NCI-H446 (cell line): ENCODE data around the gene CCP110.

ENCODE experiments used
- DNase-seq, 2 experiments: peaks; one replicate each; lab custom pipeline; 2025; lab: John Stamatoyannopoulos, UW

Gene CCP110

DNA sequence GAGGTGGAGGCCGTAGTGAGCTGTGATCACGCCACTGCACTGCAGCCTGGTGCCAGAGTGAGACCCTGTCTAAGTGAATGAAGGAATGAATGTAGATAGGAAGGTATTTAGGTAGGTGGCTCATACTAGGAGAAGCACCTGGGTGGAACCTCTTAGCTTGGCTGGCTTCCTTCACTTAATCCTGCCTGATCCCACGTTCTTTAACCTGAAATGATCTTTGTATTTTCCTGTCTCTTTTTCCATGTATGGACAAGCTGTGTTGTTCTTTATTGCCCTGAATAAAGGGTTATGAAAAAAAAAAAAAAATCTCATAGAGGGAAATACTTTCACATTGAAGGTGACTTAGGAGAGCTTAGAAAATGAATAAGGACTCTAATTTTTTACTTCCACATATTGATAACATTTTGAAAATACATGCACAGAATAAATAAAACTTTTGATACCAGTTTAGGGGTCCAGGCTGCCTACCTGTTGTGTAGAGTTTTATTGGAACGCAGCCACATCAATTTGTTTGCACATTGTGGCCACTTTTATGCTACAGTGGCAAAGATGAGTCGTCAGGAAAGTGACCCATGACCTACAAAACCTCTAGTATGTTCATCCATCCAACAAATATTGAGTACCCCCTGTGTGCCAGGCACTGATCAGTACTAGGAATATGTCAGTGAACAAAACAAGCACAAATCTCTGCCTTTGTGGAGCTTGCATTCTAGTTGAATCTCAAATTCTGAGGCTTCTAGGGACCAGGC, 76.4 kb downstream of the CCP110 start:
- DNase-seq = no peak

DNA sequence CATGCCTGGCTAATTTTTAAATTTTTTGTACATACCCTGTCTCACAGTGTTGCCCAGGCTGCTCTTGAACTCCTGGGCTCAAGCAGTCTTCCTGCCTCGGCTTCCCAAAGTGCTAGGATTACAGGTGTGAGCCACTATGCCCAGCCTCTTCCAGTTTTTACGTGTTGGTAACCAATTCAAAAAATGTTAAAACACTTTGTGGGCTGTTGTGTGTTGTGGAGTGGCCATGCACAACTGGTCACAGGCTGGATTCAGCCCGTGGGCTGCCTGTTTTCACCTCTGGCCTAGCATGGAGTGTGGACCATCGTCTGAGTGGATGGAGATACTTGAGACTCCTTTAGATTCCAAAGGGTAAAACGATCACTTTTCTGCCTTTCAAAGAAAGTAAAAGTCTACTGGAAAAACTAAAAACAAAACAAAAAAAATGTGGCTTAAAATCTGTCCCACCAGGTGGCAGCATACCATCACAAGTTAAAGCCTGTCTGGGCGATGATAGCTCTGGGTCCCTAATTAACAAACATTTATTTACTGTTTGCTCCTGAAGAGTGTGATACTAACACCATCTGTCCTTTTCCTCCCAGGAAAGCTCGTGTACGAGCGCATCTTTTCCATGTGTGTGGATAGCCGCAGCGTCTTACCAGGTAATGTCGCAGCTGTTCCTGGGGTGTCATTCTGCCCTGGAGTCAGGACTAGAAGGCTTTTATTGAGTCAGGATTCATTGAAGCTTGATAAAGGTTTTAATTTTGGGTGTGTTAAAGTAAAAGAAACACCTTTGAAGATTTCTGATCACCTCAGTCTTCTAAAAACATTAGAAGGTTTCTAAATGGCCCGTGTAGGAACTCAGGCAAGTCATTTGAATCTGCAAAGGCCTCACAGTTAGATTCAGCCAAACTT, 77.6 kb downstream of the CCP110 start:
- DNase-seq = peak; percentile 13 to 48
